ENCODE results near the gene STARD6. TPM values are rescaled to one million over a fixed set of nuclear protein-coding genes. Genes with fewer than 3 reads are reported as not detected.

STARD6 gene, protein sequence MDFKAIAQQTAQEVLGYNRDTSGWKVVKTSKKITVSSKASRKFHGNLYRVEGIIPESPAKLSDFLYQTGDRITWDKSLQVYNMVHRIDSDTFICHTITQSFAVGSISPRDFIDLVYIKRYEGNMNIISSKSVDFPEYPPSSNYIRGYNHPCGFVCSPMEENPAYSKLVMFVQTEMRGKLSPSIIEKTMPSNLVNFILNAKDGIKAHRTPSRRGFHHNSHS
- not detected in 2 replicates for total RNA-seq

DNA sequence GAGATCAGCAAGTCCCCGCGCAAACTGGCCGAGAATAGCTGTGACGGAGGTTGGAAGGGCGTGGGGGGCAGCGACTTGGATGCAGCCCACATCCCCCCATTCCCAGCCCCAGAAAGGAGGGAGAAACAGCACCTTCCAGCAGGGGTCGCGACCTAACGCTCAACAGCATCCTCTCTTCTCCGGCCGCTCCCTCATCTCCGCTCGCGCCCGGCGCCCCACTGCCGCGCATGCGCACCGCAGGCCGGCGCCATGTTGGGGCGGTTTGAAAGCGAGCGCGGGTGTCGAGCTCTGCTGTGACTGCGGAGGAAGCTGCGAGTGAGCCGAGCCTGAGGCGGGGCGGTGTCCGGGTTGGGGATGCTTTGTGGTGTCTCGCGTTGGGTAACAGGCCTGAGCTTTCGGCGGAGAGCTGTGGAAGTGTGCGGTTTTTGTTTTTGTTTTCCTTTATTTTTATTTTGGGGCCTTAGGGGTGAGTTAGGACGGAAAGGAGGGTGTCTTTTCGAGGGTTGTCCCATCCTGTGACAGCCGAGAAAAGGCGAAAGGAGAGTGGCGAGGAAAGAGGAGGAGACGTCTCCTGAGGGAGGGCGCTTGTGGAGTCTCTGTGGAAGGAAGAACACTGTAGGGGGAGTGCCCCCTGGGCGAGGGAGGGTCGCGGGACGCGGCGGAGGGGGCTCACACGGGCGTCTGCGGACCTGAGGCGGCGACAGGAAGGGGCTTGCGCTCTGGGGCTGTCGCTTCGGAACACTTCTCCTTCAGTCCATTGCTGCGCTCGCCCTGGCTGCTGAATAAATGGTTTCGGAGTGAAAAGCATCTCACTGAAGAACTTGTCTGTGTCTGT is at the start of gene STARD6, which contains the start of gene C18orf54:
Gene STARD6, minus strand, starts transcription at position 199 of the 835 bp plus-strand sequence. CDS start 3,285 bp downstream, outside the sequence.
Gene C18orf54, plus strand, starts transcription at position 247 of the 835 bp plus-strand sequence. CDS start 2,667 bp downstream, outside the sequence.

Other genes starting within 250 kb of the STARD6 start
- 33.2 and 33.9 TPM in 2 replicates for gene MBD2, start 133.2 kb downstream of the STARD6 start, total RNA-seq
- gene POLI, start 88.3 kb downstream of the STARD6 start, total RNA-seq: 8.4 and 9.0 TPM in 2 replicates
- 6.9 and 8.0 TPM in 2 replicates for gene C18orf54, start within 50 bp of the STARD6 start, total RNA-seq
- gene DYNAP, start 233.4 kb upstream of the STARD6 start, total RNA-seq: not detected in 2 replicates

Measured in mammary microvascular endothelial cell (primary cell).